HK-2 (cell line): ENCODE data around the gene ENTR1.

Experiments used
- DNase-seq: peaks from one replicate; pipeline ENCODE4 v3.0.0-alpha.2; 2018; ENCODE audit not compliant: unreplicated experiment

ENTR1 gene

DNA sequence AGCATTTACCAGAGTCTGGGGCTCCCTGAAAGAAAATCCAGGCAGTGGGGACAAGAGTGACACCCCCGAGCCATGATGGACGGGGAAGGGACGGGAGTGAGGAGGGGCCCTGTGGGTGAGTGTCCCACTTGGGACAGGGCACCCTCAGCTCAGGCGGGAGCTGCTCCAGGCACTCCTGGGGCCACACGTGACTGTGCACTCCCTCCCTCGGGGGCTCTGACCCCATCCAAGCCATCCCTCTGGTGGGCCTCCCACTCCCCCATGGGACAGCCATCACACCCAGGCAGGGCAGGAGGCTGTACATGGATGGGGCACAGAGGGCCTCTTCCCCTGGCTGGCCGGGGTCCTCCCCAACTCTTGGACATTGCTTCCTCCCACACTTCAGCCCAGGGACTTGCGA is 34.0 kb downstream of the ENTR1 start:
- DNase-seq = no peak

DNA sequence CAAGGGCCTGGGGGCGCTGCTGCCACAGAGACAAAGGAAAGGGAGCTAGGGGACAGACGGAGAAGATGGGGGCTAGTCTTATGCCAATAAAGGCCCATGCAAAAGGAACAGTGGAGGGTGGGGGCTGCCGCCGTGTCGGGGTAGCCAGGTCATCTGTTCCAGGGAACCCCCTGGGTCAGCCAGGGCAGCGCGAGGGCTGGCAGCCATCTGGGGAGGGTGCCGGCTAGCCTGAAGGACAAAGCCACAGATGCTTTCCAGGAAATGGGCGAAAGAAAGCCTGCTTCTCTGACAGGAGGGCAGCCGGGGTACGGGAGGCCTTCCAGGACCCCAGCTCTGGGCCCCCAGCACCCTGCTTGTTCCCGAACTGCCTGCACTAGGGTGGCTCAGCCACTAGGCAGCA is 35.3 kb downstream of the ENTR1 start:
- DNase-seq = no peak

DNA sequence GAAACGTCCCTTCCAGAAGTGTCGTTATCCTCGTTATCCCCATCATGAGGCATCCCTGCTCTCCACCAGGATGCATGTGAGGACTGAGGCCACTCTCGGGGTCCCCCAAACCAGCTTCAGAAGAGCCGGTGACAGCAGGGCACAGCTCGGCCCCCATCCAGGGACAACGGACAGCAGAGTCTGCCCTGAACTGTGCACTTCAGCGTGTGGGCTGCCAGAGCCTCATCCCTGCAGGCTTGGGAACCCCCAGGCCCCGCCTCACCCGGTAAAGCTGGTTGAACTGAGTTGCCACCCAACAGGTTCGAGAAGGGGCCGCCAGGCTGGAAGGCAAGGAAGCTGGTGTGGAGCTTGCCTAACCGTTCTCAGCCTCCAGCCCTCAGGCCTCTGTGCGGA is 36.2 kb downstream of the ENTR1 start:
- no peak for DNase-seq

DNA sequence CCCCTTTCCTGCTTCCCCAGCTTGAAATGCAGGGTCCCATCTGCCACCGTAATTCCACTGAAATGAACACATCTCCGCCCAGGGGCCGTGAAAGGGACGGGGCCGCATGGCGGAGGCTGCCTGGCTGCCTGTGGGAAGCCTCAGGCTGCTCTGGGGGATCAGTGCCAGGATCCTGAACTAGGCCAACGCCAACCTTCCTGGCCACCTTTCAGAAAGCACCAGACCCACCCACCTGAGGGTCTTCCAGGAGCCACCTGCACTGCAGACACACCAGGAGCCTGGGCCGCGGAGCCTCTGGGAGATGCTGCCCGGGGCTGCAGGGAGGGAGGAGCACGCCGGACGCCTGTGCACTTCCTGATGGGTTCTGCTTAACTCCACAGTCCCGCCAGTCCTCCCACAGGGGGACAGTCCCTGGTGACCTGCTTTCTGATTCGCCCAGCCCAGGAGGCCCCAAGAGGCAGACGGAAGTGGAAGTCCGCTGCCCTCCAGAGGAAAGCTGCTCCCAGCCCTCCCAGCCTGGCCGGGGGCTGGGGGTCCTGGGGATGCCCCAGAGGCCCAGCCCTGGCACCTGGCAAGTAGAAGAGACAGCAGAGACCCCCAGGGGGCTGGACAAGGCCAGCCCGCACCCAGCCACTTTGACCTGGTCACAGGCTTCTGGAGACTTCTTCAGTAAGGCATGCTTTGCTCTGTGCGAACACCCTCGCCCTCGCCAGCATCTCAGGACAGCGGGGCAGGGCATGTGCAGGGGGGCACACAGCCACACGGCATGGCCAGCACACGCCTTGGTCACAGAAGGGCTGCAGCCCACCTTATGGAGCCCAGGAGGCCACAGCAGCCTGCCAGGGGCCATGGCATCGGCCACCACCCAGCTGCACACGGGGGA is 36.9 kb downstream of the ENTR1 start, which contains the start of gene CARD9:
TSS of gene CARD9 (minus strand) at position 370 of the 883 bp plus-strand sequence. CDS start 1,591 bp downstream, outside the sequence.
- DNase-seq = peak; percentile 41

DNA sequence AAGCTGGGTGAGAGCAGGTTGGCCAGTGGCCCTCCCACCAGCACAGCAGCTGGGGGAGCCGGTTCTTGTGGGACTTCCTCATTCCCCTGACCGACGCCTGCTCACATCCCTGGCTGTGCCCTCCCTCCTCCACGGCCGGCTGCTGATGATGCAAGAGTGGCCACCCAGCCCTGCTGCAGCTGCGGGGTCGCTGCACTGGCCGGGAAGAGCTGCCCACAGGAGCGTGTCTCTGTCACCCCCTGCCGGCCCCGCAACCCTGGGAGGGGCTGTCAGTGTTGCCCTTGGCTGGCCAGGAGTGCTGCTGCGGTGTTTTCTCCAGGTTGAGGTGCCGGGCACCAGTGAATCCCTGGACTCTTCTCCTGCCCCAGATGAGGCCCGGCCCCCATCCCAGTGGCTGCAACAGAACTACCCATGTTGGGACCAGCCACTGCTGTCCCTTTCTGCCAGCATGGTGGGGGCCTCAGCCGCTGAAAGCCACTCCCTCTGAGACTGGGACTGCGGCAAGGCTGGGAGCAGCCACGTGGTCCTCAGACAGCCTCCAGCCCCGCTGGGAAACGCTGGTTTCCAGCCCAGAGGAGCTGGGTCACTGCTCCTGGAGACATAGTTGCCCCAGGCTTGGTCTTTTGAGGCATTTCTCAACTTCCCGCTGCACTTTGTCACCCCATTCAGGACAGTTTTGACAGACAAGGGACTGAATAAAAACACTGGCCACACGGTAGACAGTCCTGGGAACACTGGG is 37.7 kb downstream of the ENTR1 start:
- peak; percentile 87 for DNase-seq

DNA sequence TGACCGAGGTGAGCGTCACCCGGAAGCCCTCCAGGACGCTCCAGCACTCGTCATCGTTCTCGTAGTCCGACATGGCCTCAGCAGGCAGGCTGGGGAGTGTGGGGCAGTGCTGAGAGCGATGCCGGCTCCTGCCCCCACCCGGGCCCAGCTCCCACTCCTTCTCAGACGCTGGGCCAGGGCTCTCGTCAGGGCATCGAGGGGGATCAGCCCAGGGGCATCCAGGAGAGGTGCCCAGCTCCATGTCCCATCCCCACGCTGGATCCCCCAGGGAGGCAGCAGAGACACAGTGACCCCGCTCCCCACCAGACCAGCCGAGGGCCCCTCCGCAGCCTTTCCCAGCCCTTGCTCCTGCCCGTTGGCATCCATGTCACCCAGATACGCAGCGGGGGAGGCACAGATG is 38.4 kb downstream of the ENTR1 start:
- no peak for DNase-seq

DNA sequence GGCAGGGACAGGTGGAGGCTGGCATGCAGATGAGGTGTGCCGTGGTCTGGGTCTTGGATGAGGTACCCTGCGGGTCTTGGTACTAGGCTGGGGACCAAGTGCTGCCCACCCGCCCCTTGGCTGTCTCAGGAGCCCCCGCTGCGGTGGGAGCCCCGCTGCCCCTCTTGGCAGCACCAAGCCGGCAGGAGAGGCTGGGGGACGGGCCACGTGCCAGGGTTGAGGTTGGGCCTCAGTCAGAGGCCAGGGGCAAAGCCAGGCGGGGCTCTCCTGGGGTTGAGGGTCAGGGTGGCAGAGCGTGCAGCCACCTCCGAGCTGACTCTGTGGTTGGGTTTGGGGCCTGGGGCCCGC is 38.9 kb downstream of the ENTR1 start:
- no peak for DNase-seq

DNA sequence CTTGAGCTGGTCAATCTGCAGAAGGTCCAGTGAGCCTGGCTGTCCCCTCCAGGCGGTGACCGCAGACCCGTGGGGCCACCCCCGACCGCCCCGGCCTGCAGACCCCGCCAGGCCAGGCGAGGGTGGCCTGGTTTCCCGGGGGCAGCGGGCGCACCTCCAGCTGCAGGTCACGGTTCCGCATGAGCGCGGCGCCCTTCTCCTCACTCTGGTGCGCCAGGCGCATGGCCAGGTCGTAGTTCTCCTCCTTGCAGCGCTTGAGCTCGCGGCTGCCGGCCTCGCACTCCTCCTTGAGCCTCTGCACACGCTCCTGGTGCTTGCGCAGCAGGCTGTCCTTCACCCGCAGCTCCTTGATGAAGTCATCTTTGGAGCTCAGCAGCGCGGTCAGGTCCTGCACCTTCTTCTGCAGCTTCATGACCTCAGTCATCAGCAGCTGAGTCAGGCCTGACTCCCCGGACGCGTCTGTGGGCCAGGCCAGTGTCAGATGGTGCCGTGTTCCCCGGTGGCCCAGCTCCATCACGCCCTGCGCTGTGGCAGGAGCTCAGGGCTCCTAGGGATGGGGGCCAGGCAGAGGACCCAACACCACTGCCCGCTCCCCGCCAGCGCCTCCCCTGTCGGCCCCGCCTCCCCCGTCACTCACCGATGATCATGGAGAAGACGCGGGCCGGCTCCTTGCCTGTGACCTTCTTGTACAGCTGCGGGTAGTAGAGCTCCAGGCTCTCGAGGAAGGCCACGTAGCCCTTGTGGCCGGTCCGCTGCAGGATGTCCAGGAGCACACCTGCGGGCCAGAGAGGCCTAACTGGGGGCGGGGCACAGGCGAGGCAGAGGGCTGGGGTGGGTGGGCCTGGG is 39.5 kb downstream of the ENTR1 start:
- DNase-seq = no peak

DNA sequence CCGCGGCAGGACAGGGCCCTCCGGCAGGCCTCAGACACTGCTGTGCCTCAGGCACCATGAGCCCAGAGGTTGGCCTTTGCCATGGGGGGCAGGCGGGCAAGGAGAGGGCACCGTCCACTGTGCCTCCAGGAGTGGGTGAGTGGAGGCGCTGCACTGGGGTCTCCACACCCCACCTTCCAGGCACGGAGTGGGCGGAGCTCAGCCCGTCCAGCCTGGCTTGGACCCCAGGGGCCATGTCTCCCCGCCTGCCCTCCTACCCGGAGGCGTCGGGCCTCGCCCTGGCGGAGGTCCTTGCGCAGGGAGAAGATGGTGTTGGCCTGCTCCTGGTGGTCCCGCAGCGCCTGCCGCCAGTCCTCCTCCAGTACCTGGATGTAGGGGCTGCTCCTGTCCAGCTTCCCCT is 40.4 kb downstream of the ENTR1 start:
- no peak for DNase-seq

DNA sequence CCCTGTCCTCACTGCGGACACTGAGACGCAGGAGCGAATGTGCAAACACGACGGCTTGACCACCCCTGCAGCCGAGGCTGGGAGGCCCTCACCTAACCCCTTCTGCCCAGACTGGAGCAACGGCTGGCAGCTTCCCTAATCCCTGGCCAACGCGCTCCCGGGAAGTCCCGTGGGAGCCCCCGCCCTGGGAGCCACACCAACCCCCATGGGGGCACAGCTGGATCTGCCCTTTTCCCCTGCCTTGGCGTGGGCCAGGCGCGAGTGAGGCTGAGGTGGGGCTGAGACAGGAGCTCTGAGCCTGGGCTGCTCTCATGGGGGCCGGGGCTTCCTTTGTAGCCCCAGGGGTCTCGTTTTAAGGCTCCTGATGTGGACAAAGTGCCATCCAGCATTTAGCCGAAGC is 42.2 kb downstream of the ENTR1 start:
- DNase-seq = no peak

DNA sequence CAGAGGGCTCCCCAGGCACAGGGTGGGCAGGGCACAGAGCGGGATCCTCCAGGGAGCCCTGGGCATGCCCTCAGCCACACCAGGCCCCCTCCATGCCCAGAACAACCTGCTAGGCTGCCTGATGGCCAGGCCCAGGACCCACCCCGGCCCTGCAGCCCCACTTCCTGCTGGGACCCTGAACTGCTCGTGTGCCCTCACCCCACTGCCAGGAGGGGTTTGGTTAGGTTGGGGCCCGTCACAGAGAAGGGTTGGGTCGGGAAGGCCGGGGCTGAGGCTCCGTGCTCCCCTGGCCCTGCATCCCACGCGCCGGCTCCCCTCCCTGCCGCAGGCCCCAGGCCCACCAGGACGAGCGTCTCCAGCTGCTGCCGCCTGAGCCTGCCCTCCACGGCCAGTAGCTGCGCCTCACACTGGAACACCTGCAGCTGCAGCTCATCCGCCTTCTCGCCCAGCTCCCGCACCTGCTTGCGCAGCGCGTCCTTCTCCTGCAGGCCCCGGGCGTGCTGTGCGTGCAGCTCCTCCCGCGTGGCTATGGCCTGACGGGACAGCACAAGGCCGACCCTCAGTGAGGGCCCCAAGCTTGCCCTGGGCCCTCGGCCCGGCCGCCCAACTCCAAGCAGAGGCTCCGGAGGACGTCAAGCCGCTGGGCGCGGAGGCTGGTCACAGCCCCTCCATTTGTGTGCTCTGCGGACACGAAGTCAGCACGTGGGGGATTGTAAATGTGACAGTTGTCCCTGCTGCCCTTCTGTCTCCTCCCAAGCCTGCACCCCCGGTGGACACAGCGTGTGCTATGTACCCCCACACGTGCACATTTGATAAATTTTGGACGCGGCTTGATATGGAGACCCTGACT is 42.9 kb downstream of the ENTR1 start:
- no peak for DNase-seq

DNA sequence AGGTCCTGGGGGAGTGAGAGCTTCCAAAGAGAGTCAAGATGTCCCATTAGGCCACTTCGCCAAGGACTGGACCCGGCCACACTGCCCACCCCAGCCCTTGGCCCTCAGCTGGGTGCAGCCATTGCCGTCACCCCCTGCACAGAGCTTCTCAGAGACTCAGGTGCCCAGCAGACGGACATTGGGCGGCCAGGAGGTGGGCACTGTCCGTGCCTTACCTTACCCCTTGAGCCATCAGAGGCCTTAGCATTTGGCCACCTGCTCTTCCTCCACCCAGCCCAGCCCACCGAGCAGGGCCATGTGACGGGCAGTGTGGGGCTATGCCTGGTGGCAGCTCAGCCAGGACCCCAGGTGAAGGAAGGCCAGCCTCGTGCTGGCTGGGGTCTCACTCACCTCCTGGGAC is 43.6 kb downstream of the ENTR1 start:
- no peak for DNase-seq

DNA sequence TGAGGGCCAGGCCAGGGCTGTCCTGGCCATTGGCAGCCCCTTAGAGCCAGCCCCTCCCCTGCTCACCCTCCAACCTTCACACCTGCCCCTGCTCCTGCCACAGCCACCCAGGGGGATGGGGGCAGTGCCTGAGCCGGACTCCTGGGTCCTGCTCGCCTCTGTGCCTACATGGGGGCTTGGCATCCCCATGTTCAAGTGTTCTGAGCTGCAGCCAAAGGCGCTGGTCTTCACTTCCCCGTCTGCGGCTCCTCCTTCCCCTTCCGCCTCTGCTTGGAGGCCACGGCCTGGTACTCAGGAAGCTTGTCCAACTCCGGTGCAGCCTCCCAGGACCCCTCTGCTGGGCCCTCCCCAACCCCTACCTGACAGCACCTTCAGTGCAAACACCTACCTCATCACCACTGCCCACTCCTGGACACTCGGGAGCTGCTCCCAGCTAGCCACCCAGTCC is 44.6 kb downstream of the ENTR1 start:
- no peak for DNase-seq

DNA sequence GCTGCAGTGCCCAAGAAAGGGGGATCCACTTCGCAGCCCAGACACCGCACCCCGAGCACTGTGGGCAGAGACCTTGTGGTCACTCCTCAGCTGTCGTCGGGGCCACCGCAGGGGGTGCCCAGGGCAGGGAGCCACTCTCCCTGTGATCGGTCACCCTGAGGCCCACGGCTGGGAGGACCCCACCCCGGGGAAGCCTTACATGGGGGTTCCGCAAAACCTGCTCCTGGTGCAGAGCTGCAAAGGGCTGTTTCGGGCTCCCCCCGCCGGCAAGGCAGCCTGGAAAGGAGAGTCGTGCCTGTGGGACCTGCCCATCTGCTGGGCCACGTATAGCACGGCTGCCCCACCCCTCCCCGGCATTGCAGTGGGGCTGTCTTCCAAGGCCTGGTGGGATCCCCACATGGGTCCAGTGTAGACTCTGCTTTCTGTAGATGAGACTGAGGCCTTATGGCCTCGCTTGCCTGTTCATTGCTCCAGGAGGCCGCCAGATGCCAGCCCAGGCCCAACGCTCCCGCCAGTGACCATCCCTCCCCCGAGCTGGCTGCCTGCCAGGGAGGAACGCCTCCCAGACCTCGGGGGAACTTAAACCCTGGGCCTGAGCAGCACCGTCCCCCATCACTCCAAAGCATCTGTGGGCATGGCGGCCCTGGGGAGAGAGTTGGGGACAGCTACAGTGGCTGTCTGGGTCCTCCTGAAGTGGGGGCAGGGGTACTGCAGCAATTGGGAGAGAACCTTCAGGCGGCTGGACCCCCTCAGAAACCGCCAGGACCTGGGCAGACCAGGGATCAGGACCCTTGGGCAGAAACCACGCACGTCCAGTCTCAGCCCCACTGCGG is 45.3 kb downstream of the ENTR1 start:
- no peak for DNase-seq

DNA sequence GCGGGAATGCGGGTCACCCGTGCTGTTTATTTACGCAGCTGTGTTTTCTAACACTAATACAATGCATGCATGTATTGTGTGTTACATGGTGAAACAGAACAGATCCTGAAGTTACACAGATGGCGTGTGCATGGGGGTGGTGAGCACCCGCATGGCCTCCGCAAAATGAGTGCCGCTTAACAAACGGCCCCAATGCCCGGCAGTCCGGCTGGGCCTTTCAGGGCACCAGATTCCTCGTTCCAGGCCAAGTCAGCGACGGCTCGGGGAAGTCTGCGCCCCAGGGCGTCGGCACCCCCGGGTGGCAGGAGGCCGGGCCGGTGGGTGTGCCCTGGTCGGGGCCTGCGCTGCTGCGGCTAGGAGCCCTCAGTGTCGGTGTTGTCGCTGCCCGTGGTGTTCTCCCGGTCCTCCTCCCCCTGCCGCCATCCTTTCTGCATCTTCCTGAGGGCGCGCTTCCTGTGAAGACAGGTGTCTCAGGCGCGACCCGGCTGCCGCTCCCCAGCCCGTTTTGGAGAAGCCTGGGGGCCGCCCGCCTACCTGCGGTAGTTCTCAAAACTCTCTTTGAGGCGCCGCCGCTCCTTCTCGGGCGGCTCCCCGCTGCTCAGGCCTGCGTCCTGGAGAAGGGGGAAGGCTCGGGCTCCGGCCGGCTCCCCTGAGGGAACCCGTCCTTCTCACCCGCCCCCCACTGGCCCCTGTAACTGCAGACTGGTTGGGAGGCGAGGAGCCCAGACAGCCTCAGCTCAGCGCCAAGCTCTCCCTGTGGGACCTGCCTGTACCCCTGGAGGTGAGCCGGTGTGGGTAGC is 46.3 kb downstream of the ENTR1 start:
- DNase-seq = no peak

DNA sequence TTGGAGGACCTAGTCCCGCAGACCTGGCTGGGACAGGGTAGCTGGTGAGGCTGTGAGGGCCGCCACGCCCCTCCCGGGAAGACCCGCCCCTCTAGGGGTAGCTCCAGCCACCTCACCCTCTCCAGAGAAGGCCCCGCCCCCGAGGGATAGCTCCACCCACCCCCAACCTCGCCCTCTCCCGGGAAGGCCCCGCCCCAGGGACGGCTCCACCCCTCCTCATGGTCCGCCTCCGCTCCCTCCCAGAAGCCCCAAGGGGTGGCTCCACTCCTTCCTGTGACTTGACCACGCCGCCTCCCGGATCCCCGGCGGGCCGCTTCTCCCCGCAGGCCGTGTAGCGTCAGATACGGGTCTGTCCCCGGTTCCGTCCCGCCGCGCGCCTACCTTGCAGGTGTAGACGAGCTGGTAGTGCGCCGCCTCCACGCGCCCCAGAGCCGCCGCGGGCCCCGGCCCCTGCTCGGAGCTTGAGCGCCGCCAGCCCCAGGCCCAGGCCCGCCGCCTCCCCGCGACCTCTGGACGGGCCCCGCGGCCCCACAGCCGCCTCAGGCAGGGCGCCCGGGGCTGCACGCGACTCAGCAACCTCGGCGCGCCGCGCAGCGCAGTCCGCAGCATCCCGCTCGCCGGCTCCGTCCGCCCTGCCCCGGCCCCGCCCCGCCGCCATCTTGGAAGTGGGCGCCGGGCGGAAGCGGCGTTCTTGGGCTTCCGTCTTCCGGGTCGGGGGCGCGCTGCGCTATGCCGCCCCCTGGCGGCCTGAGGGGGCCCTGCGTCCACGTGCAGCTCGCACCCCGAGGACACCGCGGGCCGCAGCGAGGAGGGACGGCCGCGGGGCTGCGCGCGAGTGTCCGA is 47.1 kb downstream of the ENTR1 start, which contains the start of gene DNLZ:
TSS of gene DNLZ (minus strand) at position 639 of the 843 bp plus-strand sequence. CDS start at position 609, 30 bp downstream.
- DNase-seq = peak; percentile 99

DNA sequence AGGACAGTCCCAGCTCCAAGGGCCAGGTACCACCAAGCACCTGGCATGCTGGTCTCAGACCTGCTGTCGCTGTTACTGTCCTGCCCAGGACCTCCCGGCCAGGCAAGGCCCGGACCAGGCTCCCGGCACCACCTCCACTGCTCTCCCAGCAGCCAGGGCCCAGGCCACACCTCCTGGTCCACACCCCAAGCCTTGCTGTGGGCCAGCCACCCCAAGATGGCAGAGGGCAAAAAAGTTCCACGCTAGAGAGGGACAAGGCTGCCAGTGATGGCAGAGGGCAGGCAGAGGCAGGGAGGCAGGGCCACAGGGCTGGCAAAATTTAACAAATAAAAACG is 48.0 kb downstream of the ENTR1 start:
- DNase-seq = no peak

DNA sequence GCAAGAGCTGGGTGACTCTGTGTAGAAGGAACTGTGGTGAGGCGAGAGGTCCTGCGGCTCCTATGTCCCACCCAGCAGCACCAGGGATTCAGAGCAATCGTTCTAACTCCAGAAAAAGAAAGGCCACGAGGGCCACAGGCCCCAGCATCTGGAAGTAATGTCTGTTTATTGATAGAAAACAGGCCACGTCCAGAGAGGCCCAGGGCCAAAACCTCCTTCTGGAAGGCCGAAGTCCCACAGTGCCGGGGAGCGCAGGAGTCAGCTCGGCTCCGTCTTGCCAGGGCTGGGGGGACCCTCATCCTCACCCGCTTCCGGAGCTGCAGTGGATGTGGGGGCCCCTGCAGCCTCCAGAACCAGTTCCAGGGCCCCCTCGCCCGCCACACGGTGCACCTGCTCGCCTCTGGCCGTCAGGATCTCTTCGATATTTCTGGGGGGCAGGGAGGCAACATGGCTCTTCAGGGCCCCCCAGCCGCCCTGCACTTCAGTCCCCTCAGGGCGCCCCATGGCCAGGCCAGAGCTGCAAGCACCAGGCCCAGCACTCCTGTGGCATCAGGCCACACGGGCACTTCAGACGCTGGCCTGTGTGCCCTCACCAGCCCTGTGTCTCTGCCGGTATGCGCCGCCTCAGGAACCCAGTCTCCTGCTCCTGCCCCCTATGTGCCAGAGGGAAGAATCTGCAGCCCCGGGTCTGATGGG is 48.5 kb downstream of the ENTR1 start:
- DNase-seq = no peak
